Activated T-cell treated with anti-CD3 and anti-CD28 coated beads, Interleukin-2, amount 50 U/mL, for 1 hour (primary cell): Measurements from ENCODE around the gene NOC3L.

ENCODE experiments used
- DNase-seq: peaks from one replicate; pipeline ENCODE4 v3.0.0-alpha.2; 2020

NOC3L gene

DNA sequence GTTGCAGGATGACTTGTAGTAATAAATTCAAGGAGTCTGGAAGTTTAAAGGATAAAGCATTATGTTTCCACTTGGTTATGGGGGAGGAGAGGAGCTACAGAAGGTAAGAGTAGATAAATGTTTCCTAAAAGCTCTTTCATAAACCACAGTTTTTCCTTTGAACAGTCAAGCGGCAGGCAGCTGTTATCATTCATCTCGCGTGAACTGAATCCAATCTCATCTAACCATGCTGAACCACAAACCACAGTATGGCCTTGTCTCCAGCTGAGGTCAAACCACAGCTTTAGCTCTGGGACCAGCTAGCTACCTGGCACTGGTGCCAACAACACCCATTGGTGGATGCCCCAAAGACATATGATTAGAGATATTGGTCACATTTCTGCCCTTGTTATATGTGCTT is 63.3 kb downstream of the NOC3L start:
- no peak for DNase-seq

DNA sequence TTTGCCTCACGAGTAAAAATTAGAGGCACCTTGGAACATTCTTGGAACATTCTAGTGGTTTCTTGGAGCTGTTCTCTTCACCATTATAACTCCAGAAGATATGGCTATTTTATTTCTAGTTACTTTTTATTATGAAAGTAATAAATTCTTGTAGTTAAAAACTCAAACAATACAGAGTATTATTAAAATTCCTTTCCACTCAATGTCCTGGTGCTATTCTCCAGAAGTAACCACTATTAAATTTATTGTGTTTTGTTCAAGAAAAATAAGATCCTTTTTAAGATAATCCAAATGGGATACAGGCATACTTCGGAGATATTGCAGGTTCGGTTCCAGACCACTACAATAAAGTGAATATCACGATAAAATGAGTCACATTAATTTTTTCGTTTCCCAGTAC is 68.6 kb downstream of the NOC3L start:
- DNase-seq, result no peak

GRCh38 chr10:94293354-94293753 is 69.4 kb downstream of the NOC3L start:
- DNase-seq, result no peak

DNA sequence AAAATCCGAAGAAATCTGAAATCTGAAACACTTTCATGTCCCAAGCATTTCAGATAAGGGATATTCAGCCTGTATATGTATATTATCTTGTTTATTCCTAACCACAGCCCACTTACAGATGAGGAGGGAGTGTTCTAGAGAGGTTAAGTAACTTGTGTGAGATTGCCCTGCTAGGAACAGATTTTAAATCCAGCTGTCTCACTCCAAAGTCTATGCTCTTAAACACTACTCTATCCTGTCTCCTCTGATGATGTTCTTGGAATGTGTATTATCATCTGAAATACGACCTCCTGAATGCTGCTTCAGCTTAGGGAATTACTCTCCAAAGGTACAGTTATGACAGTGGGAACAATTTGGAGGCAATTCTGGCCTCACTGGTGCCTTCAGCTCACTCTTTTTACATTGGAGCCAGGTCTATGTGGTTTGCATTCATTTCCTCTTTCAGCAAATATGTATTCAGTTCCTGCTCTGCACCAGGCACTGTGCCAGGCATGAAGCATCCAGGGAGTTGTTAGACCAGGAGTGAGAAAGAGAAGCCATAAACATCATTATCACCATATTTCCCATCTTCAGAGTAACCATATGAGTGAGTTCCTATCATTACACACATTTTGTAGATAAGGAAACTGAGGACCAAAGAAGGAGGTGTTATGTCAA is 70.2 kb downstream of the NOC3L start:
- DNase-seq, result no peak

- no peak for DNase-seq
These were observed 74.2 kb downstream of the NOC3L start for GRCh38 chr10:94288361-94289101.

- no peak for DNase-seq
These were observed 75.4 kb downstream of the NOC3L start for GRCh38 chr10:94287336-94287735.

GRCh38 chr10:94286901-94287300 is 75.8 kb downstream of the NOC3L start:
- no peak for DNase-seq

GRCh38 chr10:94285271-94285670 is 77.5 kb downstream of the NOC3L start:
- DNase-seq, result no peak
